Limb (tissue), 2 donors: Measurements from ENCODE around the gene ATP8B4.

Experiments
- DNase-seq, 2 donors: peaks; one replicate each; pipeline ENCODE4 v3.0.0-alpha.2; 2016; ENCODE audit errors: extremely low spot score in 2 of 2

ATP8B4 gene

GRCh38 chr15:49864251-49864650 is 254.8 kb downstream of the ATP8B4 start:
- DNase-seq: no peak

DNA sequence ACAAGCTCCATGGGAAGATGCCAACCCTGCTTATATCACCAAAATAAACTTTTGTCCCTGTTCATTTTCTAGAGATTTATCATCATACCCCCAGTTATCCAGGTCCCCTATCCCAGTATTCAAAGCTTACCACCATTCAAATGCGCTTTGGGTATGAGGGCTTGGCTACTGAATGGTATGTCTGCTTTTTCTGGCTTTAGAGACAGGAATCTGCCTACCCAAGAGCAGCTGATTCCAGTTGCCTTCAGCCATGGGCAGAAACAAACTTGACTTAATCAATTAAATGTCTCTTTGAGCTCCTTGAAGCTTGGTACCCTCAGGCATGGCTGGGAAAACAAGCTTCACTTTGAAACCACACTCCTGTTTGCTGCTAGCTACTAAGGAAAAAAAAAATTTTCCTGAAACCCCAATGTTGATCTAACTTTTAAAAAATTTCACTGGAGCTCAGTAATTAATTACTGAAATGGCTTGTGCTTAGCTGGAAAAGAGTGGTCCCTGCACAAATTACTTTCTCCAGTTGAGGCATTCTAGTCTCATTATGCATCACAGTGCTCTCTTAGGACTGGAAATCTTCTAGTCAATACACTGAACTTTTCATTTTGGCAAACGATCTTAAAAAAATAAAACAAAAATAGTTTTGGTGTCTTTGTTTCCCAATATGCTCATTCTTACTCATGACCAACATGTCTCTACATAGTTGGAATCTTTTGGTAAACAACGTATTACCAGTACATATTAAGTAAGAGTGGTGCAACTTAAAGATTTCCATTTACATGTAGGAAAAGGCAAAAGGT is 255.4 kb downstream of the ATP8B4 start:
- DNase-seq: no peak

GRCh38 chr15:49860101-49860500 is 258.9 kb downstream of the ATP8B4 start:
- DNase-seq: no peak

DNA sequence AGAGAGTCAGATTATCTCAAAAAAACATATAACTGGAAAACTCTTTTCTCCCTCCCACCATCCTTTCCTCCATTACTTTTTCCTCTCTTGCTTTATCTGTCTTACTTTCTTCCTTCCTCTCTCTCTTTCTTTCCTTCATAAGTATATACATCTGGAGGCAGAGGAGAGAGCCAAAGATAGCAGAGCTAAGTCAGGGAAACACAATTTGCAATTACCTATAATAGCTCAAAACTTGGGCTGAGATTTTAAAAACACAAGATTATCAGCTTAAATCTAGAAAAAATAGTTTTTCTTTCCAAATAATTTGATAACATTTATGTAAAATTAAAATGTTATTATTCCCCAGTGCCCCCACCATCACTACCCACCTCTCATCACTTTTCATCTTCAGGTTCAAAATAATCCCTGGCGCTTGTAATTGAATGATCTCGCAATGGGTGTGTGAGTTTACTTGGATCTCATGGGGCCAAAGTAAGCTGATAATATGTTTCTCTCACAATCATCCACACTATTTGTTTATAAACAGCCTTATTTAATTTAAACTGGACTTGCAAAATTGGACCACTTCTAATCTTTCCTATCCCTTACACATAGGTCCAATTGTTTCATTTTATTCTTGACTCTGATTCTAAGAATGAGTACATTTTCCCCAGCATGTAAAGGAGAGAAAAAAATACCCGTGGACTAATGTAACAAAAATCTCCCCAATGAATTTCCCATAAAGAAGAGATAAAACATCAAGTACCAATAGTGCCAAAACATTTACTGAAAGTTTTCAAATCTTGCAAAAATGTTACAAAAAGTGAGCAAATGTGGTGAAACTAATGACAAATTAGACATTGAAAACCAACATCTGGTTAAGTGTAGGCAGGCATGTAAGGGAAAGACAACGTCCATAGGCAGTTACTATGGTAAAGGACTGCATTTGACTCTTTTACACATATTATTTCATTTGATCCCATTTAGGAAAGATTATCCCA is 261.2 kb downstream of the ATP8B4 start:
- no peak for DNase-seq

- no peak for DNase-seq
Measured at GRCh38 chr15:49855917-49856637, 263.0 kb downstream of the ATP8B4 start.

DNA sequence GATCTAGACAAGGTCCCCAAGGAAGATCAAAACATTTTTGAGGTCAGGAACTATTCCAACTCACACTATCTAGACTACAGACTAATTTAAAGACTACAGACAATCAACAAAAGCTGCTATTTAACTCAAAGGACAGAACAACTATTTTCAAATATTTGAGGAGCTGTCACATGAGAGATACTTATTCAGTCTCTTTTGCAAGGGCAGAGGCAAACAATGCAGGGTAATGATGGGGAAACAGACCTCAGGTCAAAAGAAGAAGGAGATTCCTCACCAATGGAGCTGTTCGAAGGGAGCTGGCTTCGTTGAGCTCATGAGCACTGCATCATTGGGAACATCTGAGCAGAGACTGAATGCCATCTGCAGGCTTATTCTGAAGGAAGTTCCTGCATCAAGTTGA is 266.3 kb downstream of the ATP8B4 start:
- no peak for DNase-seq

GRCh38 chr15:49848807-49849206 is 270.2 kb downstream of the ATP8B4 start:
- DNase-seq: no peak

DNA sequence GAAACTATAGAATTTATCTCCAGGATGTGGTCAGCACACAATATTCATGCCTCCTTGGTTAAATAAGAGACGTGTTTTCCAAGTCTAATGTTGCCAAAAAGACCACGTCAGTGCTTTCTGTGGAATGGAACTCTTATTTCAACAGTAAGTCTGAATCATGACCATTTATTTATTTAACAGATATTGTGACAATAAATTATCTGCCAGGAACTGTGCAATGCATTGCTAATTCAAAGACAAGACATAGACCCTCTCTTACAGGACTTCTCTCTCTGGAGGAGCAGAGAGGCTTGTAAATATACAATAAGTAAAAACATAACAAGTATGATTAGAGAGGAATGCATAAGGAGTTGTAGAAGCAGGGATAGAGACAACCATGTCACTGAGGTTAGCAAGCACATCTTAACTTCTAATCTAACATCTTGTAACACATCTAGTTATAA is 270.7 kb downstream of the ATP8B4 start:
- DNase-seq: no peak

- DNase-seq: no peak
Measured at GRCh38 chr15:49847423-49848281, 271.4 kb downstream of the ATP8B4 start.

DNA sequence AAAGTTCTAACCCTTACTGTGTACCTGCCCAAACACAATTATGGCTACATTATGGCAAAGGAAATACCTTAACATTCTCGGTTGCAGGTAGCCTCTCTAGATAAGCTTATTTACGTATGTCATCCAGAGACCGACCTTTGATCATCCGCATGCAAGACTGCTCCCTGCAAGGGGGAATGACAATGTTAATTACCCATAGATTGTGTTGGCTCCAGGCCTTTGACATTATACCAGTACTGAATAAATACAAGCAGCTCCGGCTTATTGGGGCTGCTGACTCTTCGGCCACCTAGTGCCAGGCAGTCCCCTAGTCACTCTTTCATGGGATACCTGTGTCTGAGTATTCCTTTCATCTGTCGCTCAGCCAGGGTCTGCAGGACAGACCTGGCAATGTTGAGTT is 274.6 kb downstream of the ATP8B4 start:
- no peak for DNase-seq

- no peak for DNase-seq
Measured at GRCh38 chr15:49843725-49844124, 275.3 kb downstream of the ATP8B4 start.

DNA sequence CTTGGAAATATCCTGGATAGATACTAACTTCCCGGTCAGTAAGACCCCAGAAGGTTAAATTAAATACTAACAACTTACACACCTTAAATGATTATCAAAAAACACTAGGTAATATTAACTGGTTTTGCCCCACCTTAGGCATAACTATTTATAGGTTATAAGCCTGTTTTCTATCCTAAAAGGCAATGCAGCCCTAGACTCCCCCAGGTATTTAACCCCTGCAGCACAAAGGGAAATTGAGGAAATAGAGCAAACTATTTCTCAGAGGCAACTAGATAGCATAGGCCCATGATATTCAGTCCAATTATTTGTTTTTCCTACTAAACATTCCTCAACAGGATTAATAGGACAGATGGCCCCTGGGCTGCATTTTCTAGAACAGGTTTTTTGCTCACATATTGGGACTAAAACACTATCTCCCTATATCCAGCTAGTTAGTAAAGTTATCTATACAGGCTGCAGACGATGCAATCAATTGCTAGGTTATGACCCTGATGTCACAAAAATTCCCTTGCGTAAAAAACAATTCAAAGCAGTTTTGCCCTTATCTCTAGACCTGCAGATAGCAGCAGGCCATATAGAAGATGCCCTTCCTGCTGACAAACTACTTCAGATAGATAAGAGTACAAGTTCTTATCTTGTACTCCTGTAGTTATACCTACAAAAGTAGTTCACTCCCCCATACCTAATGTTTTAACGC is 276.9 kb downstream of the ATP8B4 start:
- DNase-seq: no peak

DNA sequence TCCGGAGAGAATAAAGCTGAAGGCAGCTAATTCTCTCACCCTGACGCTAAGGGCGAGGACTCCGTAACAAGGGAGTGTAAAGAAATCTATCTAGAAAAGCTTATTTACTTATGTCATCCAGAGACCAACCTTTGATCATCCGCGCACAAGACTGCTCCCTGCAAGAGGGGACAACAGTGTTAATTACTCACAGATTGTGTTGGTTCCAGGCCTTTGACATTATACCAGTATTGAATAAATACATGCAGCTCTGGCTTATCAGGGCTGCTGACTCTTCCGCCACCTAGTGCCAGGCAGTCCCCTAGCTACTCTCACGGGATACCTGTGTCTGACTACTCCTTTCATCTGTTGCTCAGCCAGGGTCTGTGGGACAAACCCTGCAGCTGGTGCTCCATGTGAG is 286.5 kb downstream of the ATP8B4 start:
- DNase-seq: no peak

DNA sequence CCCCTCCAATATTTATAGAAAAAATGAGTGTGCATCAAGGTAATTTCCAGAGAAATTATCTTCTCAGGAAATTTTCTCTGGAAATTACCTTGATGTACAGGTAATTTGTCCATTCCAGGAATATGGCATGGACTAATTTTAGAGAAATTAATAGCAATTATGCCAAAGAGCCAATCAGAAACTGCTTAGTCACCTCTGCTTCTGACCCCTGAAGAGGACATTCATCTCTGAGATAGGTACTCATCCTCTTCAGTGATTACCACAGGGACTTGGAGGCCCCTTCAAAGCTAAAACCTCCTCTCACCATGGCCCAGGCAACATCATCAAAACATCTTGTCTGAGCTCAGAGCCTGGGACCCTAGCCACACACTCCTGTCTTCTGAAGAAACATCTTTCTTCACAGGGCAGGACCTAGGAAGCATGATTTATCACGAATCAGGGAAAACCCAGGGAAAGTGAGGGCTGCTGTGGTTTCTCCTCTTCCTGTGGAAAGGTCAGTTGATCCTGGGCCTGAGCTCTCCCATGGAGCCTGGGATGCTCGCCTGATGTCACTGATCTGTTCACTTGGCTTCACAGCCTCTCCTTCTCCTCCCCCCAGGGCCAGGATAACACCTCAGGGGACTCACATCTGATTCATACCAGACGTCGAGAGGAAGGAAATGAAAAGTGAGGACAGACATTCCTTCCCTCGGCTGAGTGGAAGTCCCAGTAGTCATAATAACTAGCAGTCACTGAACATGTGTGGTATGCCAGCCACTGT is 287.6 kb downstream of the ATP8B4 start:
- DNase-seq: no peak

GRCh38 chr15:49830391-49830790 is 288.6 kb downstream of the ATP8B4 start:
- DNase-seq: no peak

GRCh38 chr15:49827311-49827710 is 291.7 kb downstream of the ATP8B4 start:
- DNase-seq: no peak

DNA sequence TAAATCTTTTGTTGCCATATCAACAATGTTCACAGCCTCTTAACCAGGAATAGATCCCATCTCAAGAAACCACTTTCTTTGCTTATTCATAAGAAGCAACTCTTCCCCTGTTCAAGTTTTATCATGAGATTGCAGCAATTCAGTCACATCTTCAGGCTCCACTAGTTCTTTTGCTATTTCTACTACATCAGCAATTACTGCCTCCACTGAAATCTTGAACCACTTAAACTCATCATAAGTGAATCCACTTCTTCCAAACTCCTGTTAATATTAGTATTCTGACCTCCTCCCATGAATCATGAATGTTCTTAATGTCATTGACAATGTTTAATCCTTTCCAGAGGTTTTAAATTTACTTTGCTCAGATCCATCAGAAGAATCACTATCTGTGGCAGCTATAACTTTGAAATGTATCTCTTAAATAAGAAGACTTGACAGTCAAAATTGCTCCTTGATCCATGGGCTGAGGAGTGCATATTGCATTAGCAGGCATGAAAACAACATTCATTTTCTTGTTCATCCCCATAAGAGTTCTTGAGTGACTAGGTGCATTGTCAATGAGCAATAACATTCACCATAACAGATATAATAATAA is 292.3 kb downstream of the ATP8B4 start:
- no peak for DNase-seq

DNA sequence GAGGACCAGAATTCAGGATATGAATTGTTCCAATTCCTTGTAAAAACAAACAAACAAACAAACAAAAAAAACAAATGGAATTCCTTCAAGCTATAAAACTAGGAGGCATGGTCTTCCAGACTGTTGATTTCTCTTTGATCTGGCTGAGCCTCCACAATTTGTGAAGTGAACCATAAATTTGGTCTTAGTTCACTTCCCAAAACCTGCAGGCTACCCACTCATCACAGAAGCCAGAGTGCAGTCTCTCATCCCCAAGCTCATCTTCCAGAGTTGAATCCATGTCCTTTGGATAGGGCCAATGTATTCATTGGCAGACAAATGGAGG is 294.3 kb downstream of the ATP8B4 start:
- DNase-seq: no peak
